ENCODE data around the gene LTBP1. TPM values are rescaled to one million over a fixed set of nuclear protein-coding genes. Genes with fewer than 3 reads are reported as not detected.

LTBP1 gene
- total RNA-seq, 1 experiment from 2014 or later = 28.5 TPM

DNA sequence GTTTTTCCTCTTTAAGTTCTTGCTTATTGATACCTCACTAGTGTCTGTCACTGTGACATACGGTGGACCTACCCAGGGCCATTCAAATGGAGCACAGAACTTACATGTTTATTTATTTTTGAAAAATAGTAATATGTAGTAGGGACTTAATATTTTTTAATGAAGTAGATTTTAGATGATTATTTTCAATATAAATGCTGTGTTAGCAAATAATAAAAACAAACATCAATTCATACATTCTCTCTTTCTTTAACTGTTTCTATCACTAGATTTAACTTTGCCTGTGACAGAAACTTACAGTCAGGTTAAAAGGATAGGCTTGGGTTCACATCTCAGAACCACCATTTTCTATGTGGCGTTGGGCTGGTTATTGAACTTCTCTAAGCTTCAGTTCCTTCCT, 345.3 kb downstream of the LTBP1 start:
- H4K91ac ChIP-seq (ENCODE audit: insufficient read length, low read depth, low read length) = no peak overlapping the region
- no peaks in the 10 kb centered on the region for H3K9me3 Mint-ChIP-seq
- H3K23me2 ChIP-seq (ENCODE audit: insufficient read length, low read depth, low read length, poor library complexity, severe bottlenecking) = no peaks in the 10 kb centered on the region
- no peak overlapping the region for H4K8ac ChIP-seq (replicated peaks; ENCODE audit: insufficient read length, low read depth, low read length)
- H2AK5ac ChIP-seq (ENCODE audit: insufficient read length, low read length) = no peak overlapping the region
- no peak overlapping the region for H4K5ac ChIP-seq (ENCODE audit: insufficient read length, low read depth, low read length)
- no peak overlapping the region for H2AFZ ChIP-seq (ENCODE audit: low read length)
- no peak overlapping the region for H2BK15ac ChIP-seq (ENCODE audit: low read depth, low read length)
- no peak overlapping the region for H2BK5ac ChIP-seq (ENCODE audit: insufficient read length, low read length)
- H3T11ph ChIP-seq (ENCODE audit: low read length) = no peak overlapping the region
- no peak overlapping the region for H3K4me2 ChIP-seq (ENCODE audit: insufficient read depth, insufficient read length, low read length)
- DNase-seq = no peak
- no peak overlapping the region for H3K27ac Mint-ChIP-seq
- H3K4me3 Mint-ChIP-seq = no peak overlapping the region
- peaks cover 7 to 16% of the 10 kb centered on the region in 2 experiments for H3K4me1 Mint-ChIP-seq
- H3K27ac ChIP-seq (ENCODE audit: insufficient read length, low read depth, low read length) = no peak overlapping the region
- H3K79me1 ChIP-seq (ENCODE audit: insufficient read depth, low read depth, low read length, poor library complexity, severe bottlenecking) = no peaks in the 10 kb centered on the region
- TF ChIP-seq, protein P1, sequence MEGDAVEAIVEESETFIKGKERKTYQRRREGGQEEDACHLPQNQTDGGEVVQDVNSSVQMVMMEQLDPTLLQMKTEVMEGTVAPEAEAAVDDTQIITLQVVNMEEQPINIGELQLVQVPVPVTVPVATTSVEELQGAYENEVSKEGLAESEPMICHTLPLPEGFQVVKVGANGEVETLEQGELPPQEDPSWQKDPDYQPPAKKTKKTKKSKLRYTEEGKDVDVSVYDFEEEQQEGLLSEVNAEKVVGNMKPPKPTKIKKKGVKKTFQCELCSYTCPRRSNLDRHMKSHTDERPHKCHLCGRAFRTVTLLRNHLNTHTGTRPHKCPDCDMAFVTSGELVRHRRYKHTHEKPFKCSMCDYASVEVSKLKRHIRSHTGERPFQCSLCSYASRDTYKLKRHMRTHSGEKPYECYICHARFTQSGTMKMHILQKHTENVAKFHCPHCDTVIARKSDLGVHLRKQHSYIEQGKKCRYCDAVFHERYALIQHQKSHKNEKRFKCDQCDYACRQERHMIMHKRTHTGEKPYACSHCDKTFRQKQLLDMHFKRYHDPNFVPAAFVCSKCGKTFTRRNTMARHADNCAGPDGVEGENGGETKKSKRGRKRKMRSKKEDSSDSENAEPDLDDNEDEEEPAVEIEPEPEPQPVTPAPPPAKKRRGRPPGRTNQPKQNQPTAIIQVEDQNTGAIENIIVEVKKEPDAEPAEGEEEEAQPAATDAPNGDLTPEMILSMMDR (conservative IDR thresholded peaks at IDR 0.05) = no peak
- no peak overlapping the region for H2BK20ac ChIP-seq (ENCODE audit: low read depth, low read length, poor library complexity, severe bottlenecking)
- H3K79me2 ChIP-seq (ENCODE audit: insufficient read depth, low read length) = no peaks in the 10 kb centered on the region
- no peak overlapping the region for H3K14ac ChIP-seq (ENCODE audit: insufficient read depth, low read length)
- H3K4ac ChIP-seq (ENCODE audit: low read depth, low read length) = no peak overlapping the region
- H3K9ac ChIP-seq (ENCODE audit: extremely low read depth, insufficient read length, low read length) = no peak overlapping the region
- no peaks in the 10 kb centered on the region for H3K4me1 ChIP-seq (ENCODE audit: insufficient read depth, low read length)
- no peaks in the 10 kb centered on the region for H3K27me3 ChIP-seq (ENCODE audit: insufficient read depth, low read length)
- no peak overlapping the region for H3K56ac ChIP-seq (ENCODE audit: insufficient read length, low read depth, low read length)
- no peak overlapping the region for H3K23ac ChIP-seq (ENCODE audit: insufficient read length, low read depth, low read length)
- H2BK12ac ChIP-seq (ENCODE audit: insufficient read length, low read depth, low read length) = no peak overlapping the region
- no CpG with 5 or more reads among the region's 2 CpGs for WGBS (ENCODE audit: extremely low coverage, insufficient read length, low lambda C conversion rate)
- no peaks in the 10 kb centered on the region for H4K20me1 ChIP-seq (ENCODE audit: control insufficient read depth, insufficient read depth, insufficient read length)
- H3K36me3 Mint-ChIP-seq (ENCODE audit: insufficient read depth in 1 of 3, low read depth in 3 of 3) = 0 out of 7 replicates have a peak, but pooled peaks cover 0 to 2% (median 0%) of the 10 kb centered on the region in 3 experiments
- no peaks in the 10 kb centered on the region for H3K9me3 ChIP-seq (ENCODE audit: control insufficient read depth, low read depth, low read length)
- H2BK120ac ChIP-seq (ENCODE audit: low read depth, low read length, poor library complexity, severe bottlenecking) = no peak overlapping the region
- no peak overlapping the region for H3K18ac ChIP-seq (ENCODE audit: insufficient read length, low read depth, low read length)
- H3K27me3 Mint-ChIP-seq (ENCODE audit: low read depth) = no peaks in the 10 kb centered on the region; the same call in 1 of the 2 replicates
